ENCODE data around the gene ZFPL1. TPM values are rescaled to one million over a fixed set of nuclear protein-coding genes. Genes with fewer than 3 reads are reported as not detected.
A peak's percentile ranks its signal among the peaks of the same experiment; 100 is the strongest.

Gene ZFPL1
- total RNA-seq, 1 donor: 17.6 TPM

- no peaks in the 10 kb centered on the region for H3K27me3 ChIP-seq (ENCODE audit: insufficient read depth, low read length)
- H3K9me3 ChIP-seq (ENCODE audit: low read depth, low read length): no peaks in the 10 kb centered on the region
- no peak overlapping the region for H3K4me3 ChIP-seq (ENCODE audit: low read length)
- H3K4me1 ChIP-seq (ENCODE audit: insufficient read depth, low read length): no peaks in the 10 kb centered on the region
Observed at GRCh38 chr11:65072631-65072966, 11.4 kb upstream of the ZFPL1 start.

- H3K4me1 ChIP-seq (ENCODE audit: insufficient read depth, low read length): peaks cover 19% of the 10 kb centered on the region
- no peak overlapping the region for H3K4me3 ChIP-seq (ENCODE audit: low read length)
- no peaks in the 10 kb centered on the region for H3K9me3 ChIP-seq (ENCODE audit: low read depth, low read length)
- no peaks in the 10 kb centered on the region for H3K27me3 ChIP-seq (ENCODE audit: insufficient read depth, low read length)
Observed at GRCh38 chr11:65077451-65077850, 6.6 kb upstream of the ZFPL1 start.

- no peaks in the 10 kb centered on the region for H3K9me3 ChIP-seq (ENCODE audit: low read depth, low read length)
- H3K27me3 ChIP-seq (ENCODE audit: insufficient read depth, low read length): no peaks in the 10 kb centered on the region
- H3K4me3 ChIP-seq (ENCODE audit: low read length): no peak overlapping the region
- peaks cover 21% of the 10 kb centered on the region for H3K4me1 ChIP-seq (ENCODE audit: insufficient read depth, low read length)
Observed at GRCh38 chr11:65078151-65078550, 5.9 kb upstream of the ZFPL1 start.

- Histone ChIP-seq H3K9me3 (ENCODE audit: low read depth, low read length) (no peaks in the 10 kb centered on the region), H3K4me3 (ENCODE audit: low read length) (no peak overlapping the region), H3K4me1 (ENCODE audit: insufficient read depth, low read length) (peaks cover 27% of the 10 kb centered on the region), H3K27me3 (ENCODE audit: insufficient read depth, low read length) (no peaks in the 10 kb centered on the region)
Observed at GRCh38 chr11:65078786-65079342, 5.2 kb upstream of the ZFPL1 start.

- peaks cover 37% of the 10 kb centered on the region for H3K4me1 ChIP-seq (ENCODE audit: insufficient read depth, low read length)
- H3K27me3 ChIP-seq (ENCODE audit: insufficient read depth, low read length): no peaks in the 10 kb centered on the region
- peak overlapping the region; percentile 43 for H3K4me3 ChIP-seq (ENCODE audit: low read length)
- no peaks in the 10 kb centered on the region for H3K9me3 ChIP-seq (ENCODE audit: low read depth, low read length)
Observed at GRCh38 chr11:65083134-65083833, 738 bp upstream of the ZFPL1 start.

- Histone ChIP-seq H3K27me3 (ENCODE audit: insufficient read depth, low read length) (no peaks in the 10 kb centered on the region), H3K4me1 (ENCODE audit: insufficient read depth, low read length) (peaks cover 35% of the 10 kb centered on the region), H3K9me3 (ENCODE audit: low read depth, low read length) (no peaks in the 10 kb centered on the region), H3K4me3 (ENCODE audit: low read length) (peak overlapping the region; percentile 43)
Observed at GRCh38 chr11:65084598-65085375, 765 bp downstream of the ZFPL1 start.

GRCh38 chr11:65085446-65085845 lies 1.4 kb downstream of the ZFPL1 start:
- H3K4me1 ChIP-seq (ENCODE audit: insufficient read depth, low read length): peaks cover 35% of the 10 kb centered on the region
- no peaks in the 10 kb centered on the region for H3K27me3 ChIP-seq (ENCODE audit: insufficient read depth, low read length)
- no peak overlapping the region for H3K4me3 ChIP-seq (ENCODE audit: low read length)
- H3K9me3 ChIP-seq (ENCODE audit: low read depth, low read length): no peaks in the 10 kb centered on the region

GRCh38 chr11:65086809-65087208 lies 2.8 kb downstream of the ZFPL1 start:
- H3K27me3 ChIP-seq (ENCODE audit: insufficient read depth, low read length): no peaks in the 10 kb centered on the region
- no peak overlapping the region for H3K4me3 ChIP-seq (ENCODE audit: low read length)
- H3K9me3 ChIP-seq (ENCODE audit: low read depth, low read length): no peaks in the 10 kb centered on the region
- H3K4me1 ChIP-seq (ENCODE audit: insufficient read depth, low read length): peaks cover 23% of the 10 kb centered on the region

GRCh38 chr11:65087216-65087615 lies 3.2 kb downstream of the ZFPL1 start:
- no peak overlapping the region for H3K4me3 ChIP-seq (ENCODE audit: low read length)
- no peaks in the 10 kb centered on the region for H3K27me3 ChIP-seq (ENCODE audit: insufficient read depth, low read length)
- no peaks in the 10 kb centered on the region for H3K9me3 ChIP-seq (ENCODE audit: low read depth, low read length)
- peaks cover 20% of the 10 kb centered on the region for H3K4me1 ChIP-seq (ENCODE audit: insufficient read depth, low read length)

GRCh38 chr11:65087827-65088226 lies 3.8 kb downstream of the ZFPL1 start:
- H3K9me3 ChIP-seq (ENCODE audit: low read depth, low read length): no peaks in the 10 kb centered on the region
- no peaks in the 10 kb centered on the region for H3K27me3 ChIP-seq (ENCODE audit: insufficient read depth, low read length)
- no peak overlapping the region for H3K4me3 ChIP-seq (ENCODE audit: low read length)
- H3K4me1 ChIP-seq (ENCODE audit: insufficient read depth, low read length): peaks cover 20% of the 10 kb centered on the region

- Histone ChIP-seq H3K27me3 (ENCODE audit: insufficient read depth, low read length) (no peaks in the 10 kb centered on the region), H3K9me3 (ENCODE audit: low read depth, low read length) (no peaks in the 10 kb centered on the region), H3K4me3 (ENCODE audit: low read length) (no peak overlapping the region)
Observed at GRCh38 chr11:65089621-65090020, 5.6 kb downstream of the ZFPL1 start.

GRCh38 chr11:65090628-65091027 lies 6.6 kb downstream of the ZFPL1 start:
- Histone ChIP-seq H3K4me1 (ENCODE audit: insufficient read depth, low read length) (peaks cover 2% of the 10 kb centered on the region), H3K4me3 (ENCODE audit: low read length) (no peak overlapping the region), H3K27me3 (ENCODE audit: insufficient read depth, low read length) (no peaks in the 10 kb centered on the region), H3K9me3 (ENCODE audit: low read depth, low read length) (no peaks in the 10 kb centered on the region)

More at GRCh38 chr11:65089621-65090020, 5.6 kb downstream of the ZFPL1 start:
- peaks cover 9% of the 10 kb centered on the region for H3K4me1 ChIP-seq (ENCODE audit: insufficient read depth, low read length)

- Histone ChIP-seq H3K9me3 (ENCODE audit: low read depth, low read length) (no peaks in the 10 kb centered on the region), H3K27me3 (ENCODE audit: insufficient read depth, low read length) (no peaks in the 10 kb centered on the region), H3K4me3 (ENCODE audit: low read length) (no peak overlapping the region), H3K4me1 (ENCODE audit: insufficient read depth, low read length) (peaks cover 20% of the 10 kb centered on the region)
Observed at GRCh38 chr11:65095427-65095826, 11.4 kb downstream of the ZFPL1 start.

- Histone ChIP-seq H3K27me3 (ENCODE audit: insufficient read depth, low read length) (no peaks in the 10 kb centered on the region), H3K4me1 (ENCODE audit: insufficient read depth, low read length) (peaks cover 20% of the 10 kb centered on the region), H3K9me3 (ENCODE audit: low read depth, low read length) (no peaks in the 10 kb centered on the region), H3K4me3 (ENCODE audit: low read length) (peak within 1 kb of the TSS; percentile 88)
Observed at GRCh38 chr11:65095974-65096806, 12.2 kb downstream of the ZFPL1 start, which contains the start of gene VPS51. VPS51 (plus strand) TSS chr11:65096214; CDS start chr11:65096251, 37 bp downstream.

- H3K27me3 ChIP-seq (ENCODE audit: insufficient read depth, low read length): no peaks in the 10 kb centered on the region
- no peaks in the 10 kb centered on the region for H3K9me3 ChIP-seq (ENCODE audit: low read depth, low read length)
- H3K4me3 ChIP-seq (ENCODE audit: low read length): no peak overlapping the region
- peaks cover 20% of the 10 kb centered on the region for H3K4me1 ChIP-seq (ENCODE audit: insufficient read depth, low read length)
Observed at GRCh38 chr11:65096926-65097325, 12.9 kb downstream of the ZFPL1 start.

Measured in mononuclear cell (primary cell).